KMS-11 (cell line): ENCODE data around the gene ABO.
"Not testable (repeated sequence)": the region's sequence is repeated elsewhere in the genome, so short reads cannot be mapped to it uniquely, and the experiment has no call there.

Experiments used
- H2AFZ ChIP-seq: fragments of 200-600 bp; sonication (generic); 2 replicates; pipeline ENCODE4 v1.6.1; 2016; ENCODE audit warnings: antibody characterized with exemption, mixed run types, low read depth
- H3K27ac ChIP-seq: fragments of 200-600 bp; sonication (generic); 2 replicates; pipeline ENCODE4 v1.6.1; 2016; ENCODE audit warnings: mild to moderate bottlenecking, mixed run types
- H3K27me3 ChIP-seq: fragments of 200-600 bp; sonication (generic); 2 replicates; pipeline ENCODE4 v1.6.1; 2017; ENCODE audit warnings: mild to moderate bottlenecking, low read depth, mixed run types, moderate library complexity; ENCODE audit not compliant: insufficient read depth
- H3K36me3 ChIP-seq: fragments of 200-600 bp; sonication (generic); 2 replicates; pipeline ENCODE4 v1.6.1; 2017; ENCODE audit warnings: mild to moderate bottlenecking, mixed run types; ENCODE audit not compliant: insufficient read depth
- H3K4me1 ChIP-seq: fragments of 200-600 bp; sonication (generic); 2 replicates; pipeline ENCODE4 v1.6.1; 2016; ENCODE audit warnings: mild to moderate bottlenecking, low read depth, mixed run types; ENCODE audit not compliant: poor library complexity, severe bottlenecking
- H3K4me2 ChIP-seq: fragments of 200-600 bp; sonication (generic); 2 replicates; pipeline ENCODE4 v1.7.0; 2016; ENCODE audit warnings: mild to moderate bottlenecking, mixed run types
- H3K4me3 ChIP-seq: fragments of 200-600 bp; sonication (generic); IDR thresholded peaks from 2 replicates; pipeline ENCODE4 v1.6.1; 2017; ENCODE audit warnings: low read depth, low read length, mixed read lengths; ENCODE audit not compliant: insufficient read depth
- H3K79me2 ChIP-seq: fragments of 200-600 bp; sonication (generic); 2 replicates; pipeline ENCODE4 v1.6.1; 2016; ENCODE audit warnings: low read depth, mixed run types; ENCODE audit not compliant: insufficient read depth
- H3K9ac ChIP-seq: fragments of 200-600 bp; sonication (generic); 2 replicates; pipeline ENCODE4 v1.6.1; 2016; ENCODE audit warnings: mild to moderate bottlenecking, mixed run types
- H4K20me1 ChIP-seq: fragments of 200-600 bp; sonication (generic); 2 replicates; pipeline ENCODE4 v1.6.1; 2016; ENCODE audit warnings: mild to moderate bottlenecking, mixed run types; ENCODE audit not compliant: insufficient read depth
- CTCF ChIP-seq: fragments of 200-600 bp; sonication (generic); conservative IDR thresholded peaks from 2 replicates; pipeline ENCODE4 v1.6.1; 2017; ENCODE audit warnings: low read depth, mild to moderate bottlenecking, antibody characterized with exemption, low read length, moderate library complexity, mixed read lengths

ABO gene

DNA sequence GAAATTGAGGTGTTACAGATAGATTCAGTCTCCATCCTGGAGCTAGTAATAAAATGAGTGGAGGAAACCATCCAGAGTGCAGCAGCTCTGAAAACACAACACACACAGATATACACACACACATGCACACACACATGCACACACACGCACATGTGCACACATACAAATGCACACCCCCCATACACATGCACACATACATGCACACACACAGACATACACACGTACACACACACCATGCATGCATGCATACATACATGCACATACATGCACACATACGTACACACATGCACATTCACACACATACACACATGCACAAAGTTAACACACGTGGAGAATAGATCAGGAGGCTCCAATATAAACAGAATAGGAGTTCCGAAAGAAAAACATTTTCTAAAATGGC, 44.9 kb downstream of the ABO start:
- H3K4me3 ChIP-seq, result no peak overlapping the region
- H3K27ac ChIP-seq, result no peak overlapping the region
- no peaks in the 10 kb centered on the region for H3K79me2 ChIP-seq
- H3K27me3 ChIP-seq, result peaks cover 52% of the 10 kb centered on the region
- no peaks in the 10 kb centered on the region for H3K36me3 ChIP-seq
- no peak overlapping the region for H3K9ac ChIP-seq
- no peak overlapping the region for H3K4me2 ChIP-seq
- H4K20me1 ChIP-seq, result no peaks in the 10 kb centered on the region
- no peak overlapping the region for H2AFZ ChIP-seq
- TF ChIP-seq CTCF, result no peak
- H3K4me1 ChIP-seq, result no peaks in the 10 kb centered on the region

- H4K20me1 ChIP-seq, H3K4me3 ChIP-seq, H3K36me3 ChIP-seq, H3K9ac ChIP-seq, H3K79me2 ChIP-seq, H3K4me1 ChIP-seq, H2AFZ ChIP-seq, H3K4me2 ChIP-seq, H3K27ac ChIP-seq: not testable (repeated sequence)
- H3K27me3 ChIP-seq, result peaks cover 52% of the 10 kb centered on the region
Measured at GRCh38 chr9:133228474-133229193, 46.4 kb downstream of the ABO start.

GRCh38 chr9:133227996-133228395, 47.0 kb downstream of the ABO start:
- H3K4me3 ChIP-seq, H2AFZ ChIP-seq, H3K9ac ChIP-seq, H3K4me2 ChIP-seq, H3K36me3 ChIP-seq, H3K4me1 ChIP-seq, H3K79me2 ChIP-seq, H3K27ac ChIP-seq, H4K20me1 ChIP-seq: not testable (repeated sequence)
- peaks cover 59% of the 10 kb centered on the region for H3K27me3 ChIP-seq

DNA sequence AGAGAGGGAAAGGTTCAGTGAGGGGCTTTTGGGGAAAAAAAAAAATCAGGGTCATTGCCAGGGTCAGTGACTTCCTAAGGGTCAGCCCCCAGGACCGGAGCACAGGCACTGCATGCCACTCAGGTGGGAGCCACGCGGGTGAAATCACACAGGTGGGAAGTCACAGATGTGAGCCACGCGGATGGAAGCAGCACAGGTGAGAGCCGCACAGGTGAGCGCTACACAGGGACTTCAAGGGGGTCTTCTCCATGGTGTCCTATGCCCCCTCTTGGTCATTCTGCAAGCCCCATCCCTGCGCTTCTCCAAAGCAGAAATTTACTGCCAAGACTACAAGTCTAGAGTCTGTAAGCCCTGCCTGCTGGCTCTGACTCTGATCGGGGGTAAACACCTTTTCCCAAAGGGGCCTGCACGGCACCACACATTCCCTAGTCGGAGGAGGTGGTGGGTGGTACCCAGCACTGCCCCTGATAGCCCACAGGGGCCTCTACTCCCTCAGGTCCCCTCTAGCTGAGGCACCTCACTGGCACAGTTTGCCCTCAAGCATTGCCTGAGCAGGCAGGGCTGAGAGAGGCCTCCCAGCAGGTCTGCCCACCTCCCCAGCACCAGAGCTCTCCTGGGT, 47.6 kb downstream of the ABO start:
- Histone ChIP-seq H3K4me3 (no peak overlapping the region), H3K9ac (no peak overlapping the region), H4K20me1 (no peaks in the 10 kb centered on the region), H3K27ac (no peak overlapping the region), H3K4me2 (no peak overlapping the region), H3K79me2 (no peaks in the 10 kb centered on the region), H3K27me3 (peaks cover 63% of the 10 kb centered on the region), H3K36me3 (no peaks in the 10 kb centered on the region), H2AFZ (no peak overlapping the region), H3K4me1 (no peaks in the 10 kb centered on the region)
- TF ChIP-seq CTCF, result no peak

DNA sequence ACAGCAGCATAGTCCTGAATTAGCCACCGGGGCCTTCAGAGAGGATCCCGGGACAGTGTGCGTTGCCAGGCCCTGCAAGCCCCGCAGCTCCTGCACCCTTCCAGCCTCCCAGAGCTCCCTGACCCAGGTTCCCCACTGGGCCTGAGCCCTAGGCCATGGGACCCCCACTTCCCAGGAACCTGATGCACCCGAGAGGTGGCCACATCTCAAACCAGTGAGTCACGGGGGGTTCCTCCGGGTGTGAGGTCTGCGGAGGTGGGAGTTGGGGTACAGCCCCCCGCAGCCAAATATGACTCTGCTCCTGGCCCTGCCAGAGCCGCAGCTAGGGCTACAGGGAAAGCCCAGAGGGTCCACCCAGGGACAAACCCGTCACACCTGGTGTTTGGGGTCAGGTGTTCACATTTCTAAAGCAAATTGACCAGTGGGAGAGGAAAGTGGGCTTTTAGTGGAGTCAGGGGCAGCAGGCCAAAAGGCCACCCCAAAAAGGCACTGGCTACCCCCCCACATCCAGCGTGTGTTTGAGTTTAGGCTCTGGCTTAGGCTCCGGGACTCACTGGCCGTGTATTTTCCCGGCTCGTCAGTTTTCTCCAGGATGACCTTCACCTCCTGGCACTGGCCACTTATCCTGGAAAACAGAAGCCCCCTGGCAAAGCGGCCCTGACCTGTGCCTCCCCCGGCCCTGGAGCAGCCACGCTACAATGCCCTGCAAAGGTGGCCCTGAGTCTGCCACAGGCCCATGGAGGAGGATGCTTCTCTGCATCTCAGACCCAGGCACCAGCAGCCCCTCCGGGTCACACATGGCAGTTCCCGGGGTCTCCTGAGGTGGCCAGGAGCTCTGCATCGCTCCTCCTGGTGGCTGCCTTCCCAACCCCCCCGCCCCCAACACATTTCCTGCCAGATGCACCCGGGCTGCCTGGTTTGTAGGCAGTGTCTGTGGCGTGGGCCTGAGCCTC, 48.5 kb downstream of the ABO start:
- Histone ChIP-seq H3K4me1 (no peaks in the 10 kb centered on the region), H4K20me1 (no peaks in the 10 kb centered on the region), H3K9ac (no peak overlapping the region), H3K4me2 (no peak overlapping the region), H3K4me3 (no peak overlapping the region), H3K79me2 (no peaks in the 10 kb centered on the region), H2AFZ (no peak overlapping the region), H3K36me3 (no peaks in the 10 kb centered on the region), H3K27ac (no peak overlapping the region), H3K27me3 (peaks cover 61% of the 10 kb centered on the region)
- no peak for TF ChIP-seq CTCF
